ENCODE measurements around the gene ZCCHC9.

ZCCHC9 gene

GRCh38 chr5:81359881-81360280 lies 58.5 kb downstream of the ZCCHC9 start:
- ChIA-PET CTCF (no interaction called here), POLR2A (no interaction called here)
- DNase-seq (ENCODE audit: extremely low spot score) = no peak
- TF ChIP-seq CTCF (IDR thresholded peaks at IDR 0.05; ENCODE audit: control extremely low read depth, extremely low read depth, low read depth, missing control alignments) = no peak

- ChIA-PET POLR2A (interaction anchor here (1.1 kb wide), 1 partner anchor 17 kb away, joined by 9 read pairs; no protein-coding TSS in a partner anchor), CTCF (no interaction called here)
- DNase-seq (ENCODE audit: extremely low spot score) = no peak
- TF ChIP-seq CTCF (IDR thresholded peaks at IDR 0.05; ENCODE audit: control extremely low read depth, extremely low read depth, low read depth, missing control alignments) = no peak
Measured at GRCh38 chr5:81360640-81361039, 59.3 kb downstream of the ZCCHC9 start.

- DNase-seq (ENCODE audit: extremely low spot score) = no peak
- ChIA-PET POLR2A (interaction anchor here (1.1 kb wide), 1 partner anchor 18 kb away, joined by 9 read pairs; no protein-coding TSS in a partner anchor), CTCF (no interaction called here)
- TF ChIP-seq CTCF (IDR thresholded peaks at IDR 0.05; ENCODE audit: control extremely low read depth, extremely low read depth, low read depth, missing control alignments) = no peak
Measured at GRCh38 chr5:81361600-81361999, 60.2 kb downstream of the ZCCHC9 start.

All from GM10248 (cell line).